Measurements from ENCODE around the gene GCFC2. TPM values are rescaled to one million over a fixed set of nuclear protein-coding genes. Genes with fewer than 3 reads are reported as not detected.
"Not testable (repeated sequence)": the region's sequence is repeated elsewhere in the genome, so short reads cannot be mapped to it uniquely, and the experiment has no call there.

The GCFC2 gene
- total RNA-seq, 2 experiments from 2014 or later, result 15.7 to 17.1 TPM

- Mint-ChIP-seq H3K9me3 (no peaks in the 10 kb centered on the region), H3K4me3 (no peak overlapping the region), H3K36me3 (ENCODE audit: low read depth) (no peaks in the 10 kb centered on the region), H3K27ac (no peak overlapping the region), H3K27me3 (peaks cover 30% of the 10 kb centered on the region), H3K4me1 (ENCODE audit: low read depth) (no peaks in the 10 kb centered on the region)
- no peaks in the 10 kb centered on the region for H3K36me3 ChIP-seq (ENCODE audit: insufficient read depth, low read length)
- no peak for TF ChIP-seq CTCF (IDR thresholded peaks at IDR 0.05)
- intact Hi-C loops (cut with DNase I, micrococcal nuclease), result no loop called here
- H3K4me3 ChIP-seq (ENCODE audit: low read length), result no peak overlapping the region
- ChIA-PET CTCF (interaction anchor here (1.5 kb wide), 1 partner anchor 10 kb away, joined by 5 read pairs; the partner anchor contains the start of gene GCFC2), POLR2A (no interaction called here)
- no peaks in the 10 kb centered on the region for H3K9me3 ChIP-seq (ENCODE audit: control insufficient read depth in 1 of 2, insufficient read depth in 1 of 2, low read length in 2 of 2)
- no peak for ATAC-seq (ENCODE audit: poor library complexity)
- no peaks in the 10 kb centered on the region for H3K4me1 ChIP-seq (ENCODE audit: insufficient read depth, low read length)
- H3K27ac ChIP-seq (ENCODE audit: low read depth in 1 of 2, low read length in 2 of 2), result no peak overlapping the region
- DNase-seq, result no peak
- peaks cover 0 to 3% of the 10 kb centered on the region in 2 experiments for H3K27me3 ChIP-seq (ENCODE audit: control insufficient read depth in 1 of 2, insufficient read depth in 2 of 2, low read length in 2 of 2)
These were observed 9.8 kb upstream of the GCFC2 start for GRCh38 chr2:75720525-75720924.

DNA sequence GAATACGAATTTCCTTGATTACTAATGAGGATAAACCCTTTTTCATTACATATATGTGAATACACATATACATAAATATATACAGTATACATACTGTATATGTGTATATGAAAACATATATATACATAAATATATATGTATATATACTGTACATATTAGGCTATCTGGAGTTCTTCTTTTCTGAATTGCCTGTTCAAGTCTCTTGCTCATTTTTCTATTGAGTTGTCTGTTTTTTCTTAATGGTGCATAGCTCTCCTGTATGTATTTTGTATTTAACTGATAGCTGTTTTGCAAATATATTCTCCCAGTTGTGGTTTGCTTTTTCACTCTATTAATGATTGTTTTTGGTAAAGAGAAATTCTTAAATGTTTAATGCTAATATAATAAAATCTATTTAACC is 8.9 kb upstream of the GCFC2 start:
- Mint-ChIP-seq H3K9me3 (no peaks in the 10 kb centered on the region), H3K27ac (no peak overlapping the region), H3K27me3 (peaks cover 30% of the 10 kb centered on the region), H3K4me3 (no peak overlapping the region), H3K4me1 (ENCODE audit: low read depth) (no peaks in the 10 kb centered on the region), H3K36me3 (ENCODE audit: low read depth) (no peaks in the 10 kb centered on the region)
- no peaks in the 10 kb centered on the region for H3K4me1 ChIP-seq (ENCODE audit: insufficient read depth, low read length)
- ChIA-PET CTCF (interaction anchor here (1.5 kb wide), 1 partner anchor 9 kb away, joined by 5 read pairs; the partner anchor contains the start of gene GCFC2), POLR2A (no interaction called here)
- no peak overlapping the region for H3K27ac ChIP-seq (ENCODE audit: low read depth in 1 of 2, low read length in 2 of 2)
- no peak for ATAC-seq (ENCODE audit: poor library complexity)
- no peak for TF ChIP-seq CTCF (IDR thresholded peaks at IDR 0.05)
- no peak for DNase-seq
- H3K36me3 ChIP-seq (ENCODE audit: insufficient read depth, low read length), result no peaks in the 10 kb centered on the region
- intact Hi-C loops (cut with DNase I, micrococcal nuclease), result no loop called here
- peaks cover 0 to 3% of the 10 kb centered on the region in 2 experiments for H3K27me3 ChIP-seq (ENCODE audit: control insufficient read depth in 1 of 2, insufficient read depth in 2 of 2, low read length in 2 of 2)
- no peaks in the 10 kb centered on the region for H3K9me3 ChIP-seq (ENCODE audit: control insufficient read depth in 1 of 2, insufficient read depth in 1 of 2, low read length in 2 of 2)
- no peak overlapping the region for H3K4me3 ChIP-seq (ENCODE audit: low read length)

DNA sequence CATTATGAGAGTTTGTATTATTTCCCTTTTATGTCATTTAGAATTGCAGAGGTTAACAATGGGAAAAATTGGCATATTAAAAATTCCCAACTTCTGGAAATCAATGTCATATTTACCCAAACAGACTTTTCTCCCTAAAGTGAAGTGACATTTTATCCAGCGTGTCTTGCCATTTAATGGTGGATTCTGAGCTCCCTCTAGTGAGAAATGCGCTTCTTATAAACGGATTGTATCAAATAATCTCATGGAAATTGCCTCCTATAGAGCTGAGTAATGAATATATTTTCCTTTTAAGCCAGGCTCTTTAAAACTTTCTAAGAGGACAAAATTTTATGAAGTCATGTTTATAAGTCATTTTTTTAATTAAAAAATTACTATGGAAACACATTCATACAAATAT is 5.7 kb upstream of the GCFC2 start:
- POLR2A ChIA-PET, result no interaction called here
- Mint-ChIP-seq H3K27ac (no peak overlapping the region), H3K9me3 (no peaks in the 10 kb centered on the region), H3K27me3 (peaks cover 9% of the 10 kb centered on the region), H3K4me3 (no peak overlapping the region), H3K36me3 (ENCODE audit: low read depth) (no peaks in the 10 kb centered on the region), H3K4me1 (ENCODE audit: low read depth) (peaks cover under 1% of the 10 kb centered on the region)
- Histone ChIP-seq H3K36me3 (ENCODE audit: insufficient read depth, low read length) (no peaks in the 10 kb centered on the region), H3K9me3 (ENCODE audit: control insufficient read depth in 1 of 2, insufficient read depth in 1 of 2, low read length in 2 of 2) (no peaks in the 10 kb centered on the region), H3K27me3 (ENCODE audit: control insufficient read depth in 1 of 2, insufficient read depth in 2 of 2, low read length in 2 of 2) (peaks cover 0 to 3% of the 10 kb centered on the region in 2 experiments), H3K4me3 (ENCODE audit: low read length) (no peak overlapping the region), H3K27ac (ENCODE audit: low read depth in 1 of 2, low read length in 2 of 2) (no peak overlapping the region), H3K4me1 (ENCODE audit: insufficient read depth, low read length) (peaks cover 2% of the 10 kb centered on the region)
- intact Hi-C loops (cut with DNase I, micrococcal nuclease), result no loop called here
- DNase-seq (no peak), ATAC-seq (ENCODE audit: poor library complexity) (no peak)
- CTCF ChIA-PET, result interaction anchor here (1.4 kb wide), 1 partner anchor 76 kb away, joined by 6 read pairs; no protein-coding TSS in a partner anchor
- no peak for TF ChIP-seq CTCF (IDR thresholded peaks at IDR 0.05)

GRCh38 chr2:75711590-75711989 is 875 bp upstream of the GCFC2 start:
- not testable (repeated sequence) for H3K9me3 ChIP-seq (ENCODE audit: control insufficient read depth in 1 of 2, insufficient read depth in 1 of 2, low read length in 2 of 2); H3K27me3 Mint-ChIP-seq; H3K27me3 ChIP-seq (ENCODE audit: control insufficient read depth in 1 of 2, insufficient read depth in 2 of 2, low read length in 2 of 2); H3K4me1 ChIP-seq (ENCODE audit: insufficient read depth, low read length); H3K9me3 Mint-ChIP-seq; ATAC-seq (ENCODE audit: poor library complexity); H3K27ac ChIP-seq (ENCODE audit: low read depth in 1 of 2, low read length in 2 of 2); H3K36me3 ChIP-seq (ENCODE audit: insufficient read depth, low read length); H3K4me3 ChIP-seq (ENCODE audit: low read length)
- ChIA-PET CTCF (interaction anchor here (1.9 kb wide), 1 partner anchor 71 kb away, joined by 4 read pairs; no protein-coding TSS in a partner anchor), POLR2A (interaction anchor here (1.5 to 4.3 kb wide), 3 partner anchors 12 to 65 kb away, joined by 3 to 26 read pairs (median 4); partner anchors contain the start of gene MRPL19)
- H3K4me3 Mint-ChIP-seq, result peak overlapping the region; percentile 97
- intact Hi-C loops (cut with DNase I, micrococcal nuclease), result loop anchor here (2.0 to 5.0 kb wide), 2 partner anchors 65 to 754 kb away; partner anchors contain the start of genes MRPL19 (in 1 of the 2) and POLE4 (in 1 of the 2)
- H3K36me3 Mint-ChIP-seq (ENCODE audit: low read depth), result peaks cover 12% of the 10 kb centered on the region
- peaks cover 41% of the 10 kb centered on the region for H3K4me1 Mint-ChIP-seq (ENCODE audit: low read depth)
- H3K27ac Mint-ChIP-seq, result peak overlapping the region; percentile 98
- DNase-seq, result peak in 1 of 14 experiments; percentile 16

Measured in CD4-positive, alpha-beta T cell (primary cell).